ENCODE data around the gene CORO1C.

The CORO1C gene

DNA sequence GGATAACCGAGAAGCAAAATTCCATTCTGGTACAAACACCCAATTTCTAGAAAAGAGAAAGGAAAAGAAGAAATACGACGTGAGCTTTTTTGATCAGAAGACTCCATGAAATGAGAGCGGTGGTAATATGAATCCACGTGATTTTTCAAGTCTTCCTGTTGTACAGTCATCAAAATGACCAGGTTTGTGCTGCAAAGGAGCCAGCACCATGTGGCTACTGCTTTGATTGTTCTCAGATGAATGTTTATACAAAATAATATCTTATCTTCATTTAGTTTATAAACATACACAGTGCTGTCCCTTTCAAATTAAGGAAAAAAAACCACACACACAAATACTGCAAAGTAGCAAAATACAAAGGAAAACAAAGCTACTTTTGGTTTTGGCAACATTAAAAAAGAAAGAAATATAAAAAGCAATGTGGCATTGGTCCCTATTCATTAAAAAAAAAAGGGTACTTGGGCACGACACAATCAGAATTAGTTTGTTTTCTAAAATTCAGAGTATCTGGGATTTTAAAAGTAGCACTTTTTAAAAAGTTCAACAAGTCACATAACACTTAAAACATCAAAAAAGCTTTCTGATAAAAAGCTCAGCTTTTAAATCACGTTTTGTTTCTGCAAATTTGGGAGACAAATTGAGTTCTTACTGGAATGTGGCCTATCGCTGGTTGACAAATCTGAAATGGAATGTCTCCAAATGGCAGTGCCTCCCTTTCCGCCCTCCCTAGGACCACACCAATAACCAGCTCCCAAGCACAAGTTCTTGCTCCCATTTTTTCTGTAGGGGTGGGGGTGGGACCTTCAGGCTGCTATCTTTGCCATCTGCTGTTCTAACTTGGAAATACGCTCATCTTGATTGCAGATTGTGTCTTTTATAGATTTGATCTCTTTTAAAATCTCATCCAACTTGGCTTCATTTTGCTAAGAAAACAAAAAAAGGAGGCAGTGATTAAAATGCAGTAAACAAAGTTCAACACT lies 84.4 kb downstream of the CORO1C start:
- no peak for DNase-seq (ENCODE audit: low read depth)

DNA sequence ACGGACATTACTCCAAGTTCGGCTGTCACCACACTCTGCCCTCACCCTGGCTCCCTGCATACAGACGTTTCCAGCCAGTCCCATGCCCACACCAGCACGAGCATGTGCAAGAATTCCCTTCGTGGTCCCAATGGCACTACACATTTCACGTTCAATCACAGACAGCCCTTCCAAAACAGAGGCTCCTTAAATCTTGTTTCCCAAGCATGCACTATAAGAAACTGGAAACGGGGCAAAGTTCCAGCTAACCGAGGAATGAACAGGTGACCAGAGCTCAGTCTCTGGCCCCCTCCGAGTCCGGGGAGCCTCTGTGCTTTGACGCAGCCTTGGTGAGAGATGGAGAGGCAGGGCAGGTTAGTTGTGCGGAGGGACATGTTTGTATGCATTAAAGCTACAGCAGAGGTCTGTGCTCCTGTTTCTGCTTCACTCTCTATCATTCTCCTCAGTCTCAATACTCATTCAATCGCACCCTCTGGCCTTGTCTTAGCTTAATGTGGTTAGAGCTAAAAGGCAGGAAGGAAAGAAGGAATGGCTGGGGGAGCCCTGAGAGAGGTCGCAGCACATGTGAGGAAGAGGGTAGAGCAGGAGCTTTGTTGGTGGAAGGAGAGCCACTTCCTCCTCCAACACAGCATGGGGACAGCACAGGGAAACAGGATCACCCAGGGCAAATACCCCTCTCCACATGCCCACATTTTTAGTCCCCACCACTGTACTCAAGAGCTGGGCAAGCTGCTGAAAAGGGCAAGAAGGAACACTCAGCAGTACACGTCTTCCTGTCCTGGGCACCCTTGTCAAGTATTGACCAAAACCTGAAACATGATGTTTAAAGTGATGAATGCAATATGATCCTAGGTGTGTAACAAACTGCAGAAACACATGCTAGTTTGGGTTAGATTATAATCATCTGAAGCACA lies 85.4 kb downstream of the CORO1C start:
- DNase-seq (ENCODE audit: low read depth) = no peak

DNA sequence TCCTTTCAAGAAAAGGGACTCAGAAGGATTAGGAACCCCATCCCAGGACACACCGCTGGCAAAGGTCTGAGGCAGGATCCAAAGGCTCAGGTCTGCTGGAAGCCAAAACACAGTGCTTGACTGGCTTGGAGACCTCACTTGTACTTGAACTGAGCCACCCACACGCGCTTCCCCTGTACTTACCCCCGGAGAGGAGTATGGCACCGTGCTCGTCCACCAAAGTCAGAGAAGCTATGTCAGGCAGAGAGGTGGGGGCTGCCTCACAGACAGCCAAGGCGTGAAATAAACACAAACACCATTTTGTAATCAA lies 86.6 kb downstream of the CORO1C start:
- DNase-seq (ENCODE audit: low read depth) = no peak

DNA sequence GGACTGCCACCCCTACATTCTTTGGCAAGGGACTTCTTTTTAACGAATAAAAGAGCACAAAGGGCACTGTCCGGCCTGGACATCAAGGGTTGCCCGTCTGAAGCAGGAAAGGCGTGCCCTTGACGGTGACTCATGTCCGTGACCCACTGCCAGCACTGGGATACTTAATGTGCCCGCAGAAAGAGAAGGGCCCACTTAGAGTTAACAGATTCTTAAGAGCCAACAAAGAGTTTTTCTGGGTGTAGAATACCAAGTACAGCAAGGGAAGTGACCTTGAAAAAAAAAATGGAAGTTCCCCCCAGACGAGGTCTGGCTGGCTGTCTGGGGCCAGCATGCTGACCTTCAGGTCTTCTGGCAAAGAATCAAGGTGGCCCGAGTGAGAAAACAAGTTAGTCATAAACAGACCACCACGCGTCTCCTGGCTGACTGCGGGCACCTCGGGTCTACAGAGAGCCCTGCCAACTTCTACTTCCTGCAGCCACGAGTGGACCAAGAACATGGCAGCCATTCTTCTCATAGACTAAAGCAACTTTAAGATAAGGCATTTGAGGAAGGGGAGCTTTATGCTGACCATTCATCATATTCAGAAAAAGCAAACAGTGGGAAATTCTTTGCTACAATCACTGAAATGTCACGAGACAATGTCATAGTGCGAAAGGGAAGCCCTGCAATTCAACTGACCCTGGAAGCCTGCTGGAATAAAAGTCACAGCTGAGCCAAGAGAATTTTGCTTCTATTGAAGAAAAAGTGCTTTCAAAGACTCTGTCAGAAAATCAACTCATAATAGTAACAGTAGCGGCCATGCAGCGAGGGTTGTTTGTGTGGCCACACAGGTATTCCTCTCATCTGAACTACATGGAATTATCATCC lies 87.1 kb downstream of the CORO1C start:
- no peak for DNase-seq (ENCODE audit: low read depth)

DNA sequence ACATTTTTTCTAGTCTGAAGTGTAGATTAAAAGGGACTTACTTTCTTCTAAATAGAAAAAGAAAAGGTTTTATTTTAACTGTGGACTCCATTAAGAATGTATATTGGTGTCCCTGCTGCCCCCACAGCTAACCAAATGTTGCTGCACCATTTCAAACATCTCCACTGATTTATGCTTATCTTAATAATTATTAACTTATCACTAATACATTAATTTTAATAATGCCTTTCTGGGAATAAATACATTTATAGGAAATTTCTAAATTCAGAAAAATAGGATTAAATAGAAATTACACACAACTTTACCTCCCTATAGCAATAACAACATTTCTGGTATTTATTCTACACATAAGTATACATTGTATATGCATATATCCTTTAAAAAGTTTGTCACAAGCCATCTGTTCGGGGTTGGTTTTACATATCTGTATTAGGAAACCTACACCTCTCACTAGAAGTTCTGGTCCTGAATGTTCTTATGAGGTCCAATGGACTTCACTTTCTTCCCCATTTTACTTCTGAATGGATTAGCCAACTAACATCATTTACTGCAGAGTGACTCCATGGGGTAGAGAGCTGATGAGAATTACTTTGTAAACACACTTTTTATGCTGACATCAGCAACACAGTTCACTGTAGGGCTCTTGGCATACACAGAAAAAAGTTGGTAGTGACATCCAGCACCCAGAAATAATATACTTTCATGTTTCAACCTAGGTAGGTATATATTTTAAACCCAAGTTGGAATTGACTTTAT lies 88.2 kb downstream of the CORO1C start:
- no peak for DNase-seq (ENCODE audit: low read depth)

DNA sequence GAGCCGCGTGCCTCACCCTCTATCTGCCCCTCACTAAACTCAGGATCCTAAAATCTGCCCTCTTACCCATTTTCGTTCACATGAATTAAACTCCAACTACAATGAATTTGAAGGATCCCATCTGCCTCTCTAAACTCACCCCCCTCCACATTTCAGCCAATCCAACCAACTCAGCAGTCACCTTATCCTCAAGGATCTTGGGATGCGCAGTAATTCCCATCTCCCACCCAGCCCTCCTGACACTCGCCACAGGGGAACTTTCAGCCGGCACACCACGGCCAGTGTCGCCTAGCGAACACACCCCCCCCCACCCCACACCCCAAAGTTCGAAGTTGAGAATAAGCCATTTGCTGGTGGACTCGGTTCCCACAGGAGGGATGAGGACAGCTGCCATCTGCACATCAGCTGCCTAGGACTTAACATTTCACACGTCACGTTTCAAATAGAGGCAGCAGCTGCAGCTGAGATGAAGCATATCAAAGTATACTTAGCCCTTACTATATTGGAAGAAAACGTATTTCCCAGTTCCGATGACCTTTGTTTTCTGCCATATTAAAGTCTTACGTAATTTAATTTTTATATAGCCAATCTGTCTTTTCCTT lies 88.9 kb downstream of the CORO1C start:
- no peak for DNase-seq (ENCODE audit: low read depth)

DNA sequence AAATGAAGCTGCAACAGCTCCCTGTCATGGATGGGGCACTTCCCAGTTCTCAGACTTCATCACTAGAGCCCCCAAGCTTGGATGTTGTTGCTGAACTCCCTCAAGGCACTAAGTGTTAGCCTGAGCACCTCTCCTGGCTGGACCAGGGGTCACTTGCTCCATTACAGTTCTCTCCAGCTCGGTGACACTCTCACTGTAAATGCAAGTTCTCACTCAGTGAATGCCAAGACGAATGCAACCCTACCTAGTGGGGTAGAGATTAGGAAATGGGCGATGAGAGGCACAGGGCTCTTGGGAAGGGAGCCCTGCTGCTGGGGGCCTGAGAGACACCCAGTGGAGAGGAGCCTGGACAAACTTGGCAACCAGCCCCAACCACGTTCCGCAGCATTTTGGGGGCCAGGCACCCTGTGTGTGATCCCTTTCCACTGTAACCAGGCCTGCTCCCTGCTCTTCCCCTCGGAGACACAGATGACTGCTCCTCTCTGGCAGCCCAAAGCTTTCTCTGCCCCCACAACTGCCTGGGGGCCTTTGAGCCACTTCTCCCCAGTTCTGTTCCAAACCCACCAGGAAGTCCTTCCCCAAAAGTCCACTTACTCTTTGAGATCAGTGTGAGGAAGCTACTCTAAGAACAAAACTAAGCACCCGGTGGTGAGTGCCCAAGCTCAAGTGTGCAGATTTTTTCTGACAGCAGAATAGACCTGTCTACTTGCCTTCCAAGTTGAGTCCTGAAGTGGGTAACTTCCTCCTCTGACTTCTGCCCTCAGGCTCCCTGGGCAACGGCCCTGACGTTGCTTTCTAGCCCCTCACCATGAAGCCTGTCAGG lies 89.7 kb downstream of the CORO1C start:
- no peak for DNase-seq (ENCODE audit: low read depth)

DNA sequence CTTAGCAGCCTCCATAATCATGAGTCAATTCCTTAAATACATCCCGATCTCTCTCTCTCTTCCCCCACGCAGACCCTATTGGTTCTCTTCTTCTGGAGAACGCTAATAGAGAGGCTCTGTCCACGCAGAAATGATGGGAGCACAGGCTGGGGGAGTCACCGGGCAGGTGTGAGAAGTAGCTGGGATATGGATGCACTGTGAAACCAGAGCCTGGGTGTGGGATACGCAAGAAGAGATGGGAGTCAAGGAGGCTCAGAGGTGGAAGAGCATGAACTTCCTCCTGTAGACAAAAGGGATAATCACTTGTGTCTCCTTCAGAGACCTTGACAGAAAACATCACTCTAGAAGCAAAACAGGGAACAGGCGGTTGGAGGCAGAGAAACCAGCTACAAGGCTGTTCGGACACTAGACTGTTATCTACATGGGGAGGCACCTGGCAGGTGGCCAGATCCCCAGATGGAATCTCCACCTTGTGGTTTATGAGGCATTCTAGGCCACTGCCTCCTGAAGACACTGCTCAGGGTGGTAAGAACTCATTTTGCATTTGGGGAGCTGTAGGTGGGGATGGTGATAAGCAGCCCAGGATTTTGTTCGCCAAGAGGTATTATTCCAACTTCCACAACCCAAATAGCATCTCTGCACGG lies 90.4 kb downstream of the CORO1C start:
- no peak for DNase-seq (ENCODE audit: low read depth)

DNA sequence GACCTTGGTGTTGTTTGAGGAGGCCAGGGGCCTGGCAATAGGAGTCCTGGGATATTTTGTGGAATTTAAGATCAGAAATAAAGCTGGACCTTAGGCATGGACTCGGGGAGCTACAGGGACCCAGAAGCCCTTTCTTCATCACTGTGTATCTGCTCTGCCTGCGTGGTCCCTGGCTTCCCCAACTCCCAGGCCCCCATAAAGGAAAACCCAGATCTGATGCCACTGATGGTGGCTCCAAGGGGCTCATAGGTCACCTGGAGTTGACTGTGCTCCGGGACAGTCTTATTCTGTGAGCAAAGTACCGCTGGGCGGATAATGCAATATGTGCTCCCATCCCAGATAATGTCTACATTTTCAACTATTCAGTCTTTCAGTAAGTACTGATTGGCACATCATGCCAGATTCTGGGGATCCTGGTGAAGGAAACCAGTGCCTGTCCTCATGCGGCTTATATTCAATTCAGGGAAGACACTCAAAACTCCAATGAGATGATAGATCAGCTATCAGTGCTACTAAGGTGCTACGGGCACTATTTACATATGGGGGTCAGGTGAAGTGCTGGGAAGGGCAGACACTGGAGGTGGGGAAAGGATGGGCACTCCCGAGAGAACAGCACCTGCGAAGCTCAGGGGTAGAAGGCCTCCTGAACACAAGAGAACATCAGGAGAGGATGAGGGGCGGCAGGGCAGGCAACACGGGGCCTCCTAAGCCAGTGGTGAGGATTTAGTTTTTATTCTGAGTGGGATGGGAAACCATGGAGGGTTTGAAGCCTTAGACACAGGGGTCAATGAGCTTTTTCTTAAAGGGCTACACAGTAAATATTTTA lies 92.1 kb downstream of the CORO1C start:
- no peak for DNase-seq (ENCODE audit: low read depth)

DNA sequence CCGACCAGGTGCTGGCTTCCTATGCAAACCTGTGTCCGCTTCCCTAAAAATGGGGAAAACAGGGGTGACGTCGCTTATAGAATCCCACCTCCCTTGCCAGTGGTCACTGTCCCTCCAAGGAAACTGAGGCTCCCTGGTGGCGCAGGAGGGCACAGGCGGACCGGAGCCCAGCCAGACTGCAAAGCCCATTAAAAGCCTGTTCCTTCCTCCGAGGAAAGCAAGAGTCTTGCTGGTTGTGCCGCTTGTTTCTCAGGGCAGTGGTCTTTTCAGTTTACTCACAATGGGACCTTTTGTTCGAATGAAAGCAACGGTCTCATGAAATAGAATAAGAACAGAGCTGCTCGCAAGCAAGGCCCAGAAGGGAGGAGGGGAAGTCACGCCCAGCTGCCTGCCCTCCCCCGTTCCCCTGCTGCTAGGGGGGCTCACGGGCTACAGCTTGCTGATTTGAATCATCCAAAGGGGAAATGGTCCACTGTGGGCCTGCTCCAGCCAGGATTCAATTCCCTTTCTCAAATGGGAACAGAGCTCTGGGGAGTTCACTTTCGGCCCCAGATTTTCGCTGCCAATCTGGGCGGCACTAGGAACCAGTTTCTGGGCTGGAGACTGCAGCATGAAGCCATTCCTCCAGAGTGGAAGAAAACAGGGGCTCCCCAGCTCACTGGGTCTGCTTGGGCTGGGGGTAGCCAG lies 93.0 kb downstream of the CORO1C start:
- no peak for DNase-seq (ENCODE audit: low read depth)

DNA sequence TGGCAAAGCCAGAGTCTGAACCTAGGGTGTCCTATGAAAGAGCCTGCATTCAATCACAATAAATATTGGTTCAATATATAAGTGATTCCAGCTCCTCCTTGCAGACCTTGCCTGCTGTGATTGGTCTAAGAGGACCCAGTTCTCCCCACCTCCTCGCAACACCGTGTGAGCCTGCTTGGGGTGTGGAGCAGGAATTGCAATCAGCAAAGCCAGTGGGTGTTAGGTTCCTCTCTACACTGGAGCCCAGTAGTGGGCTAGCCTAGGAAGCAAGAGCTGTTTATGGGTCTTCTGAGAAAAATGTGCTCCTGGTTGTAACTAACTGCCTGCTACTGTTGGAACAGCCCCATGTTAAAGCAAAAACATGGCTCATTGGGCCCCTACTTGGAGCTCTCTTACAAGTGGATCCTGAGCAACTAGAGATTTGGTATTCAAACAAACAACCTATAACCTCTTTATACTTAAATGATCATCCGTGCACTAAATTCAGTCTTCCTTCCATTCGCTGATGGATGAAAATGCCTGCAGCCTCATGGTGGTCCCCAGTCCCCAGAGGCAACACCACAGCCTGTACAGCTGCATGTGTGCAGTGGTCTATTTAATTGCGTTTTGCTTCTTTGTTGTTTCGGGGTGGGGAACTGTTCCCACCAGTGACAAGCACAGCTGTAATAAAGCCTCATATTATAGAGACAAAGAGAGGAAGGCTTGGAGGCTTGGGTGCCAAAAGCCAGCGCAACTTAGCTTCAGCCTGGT lies 93.9 kb downstream of the CORO1C start:
- DNase-seq (ENCODE audit: low read depth) = no peak

DNA sequence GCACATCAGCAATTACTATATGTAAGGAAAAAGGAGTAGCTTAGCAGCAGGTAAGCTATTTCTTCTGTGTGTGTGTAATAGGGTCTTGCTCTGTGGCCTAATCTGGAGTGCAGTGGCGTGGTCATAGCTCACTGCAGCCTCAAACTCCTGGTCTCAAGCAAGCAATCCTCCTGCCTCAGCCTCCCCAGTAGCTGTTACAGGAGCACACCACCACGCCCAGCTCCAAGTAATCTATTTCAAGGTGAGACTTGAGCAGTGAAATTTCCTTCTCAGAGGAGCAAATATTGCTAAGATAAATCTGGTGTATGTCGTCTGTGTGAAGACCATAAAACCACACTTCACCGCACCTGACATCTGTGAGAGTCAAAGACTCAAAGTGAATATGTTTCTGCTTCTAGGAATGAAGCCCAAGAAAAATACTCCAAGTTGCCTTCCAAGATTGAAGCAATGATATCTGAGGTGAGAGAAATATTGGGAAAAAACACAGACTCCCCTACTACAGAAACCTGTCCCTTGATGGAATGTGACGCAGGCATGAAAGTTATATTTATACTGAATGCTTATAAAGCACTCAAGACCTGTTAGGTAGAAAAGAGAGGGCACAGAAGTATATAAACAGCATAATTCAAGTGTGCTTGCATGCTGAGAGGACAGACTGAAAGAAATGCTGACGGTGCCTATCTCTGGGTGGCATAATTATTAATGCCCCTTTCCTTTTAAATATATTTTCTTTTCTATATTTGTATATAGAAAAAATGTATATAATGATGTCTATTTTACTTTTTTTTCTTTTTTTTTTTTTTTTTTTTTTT lies 95.1 kb downstream of the CORO1C start:
- no peak for DNase-seq (ENCODE audit: low read depth)

DNA sequence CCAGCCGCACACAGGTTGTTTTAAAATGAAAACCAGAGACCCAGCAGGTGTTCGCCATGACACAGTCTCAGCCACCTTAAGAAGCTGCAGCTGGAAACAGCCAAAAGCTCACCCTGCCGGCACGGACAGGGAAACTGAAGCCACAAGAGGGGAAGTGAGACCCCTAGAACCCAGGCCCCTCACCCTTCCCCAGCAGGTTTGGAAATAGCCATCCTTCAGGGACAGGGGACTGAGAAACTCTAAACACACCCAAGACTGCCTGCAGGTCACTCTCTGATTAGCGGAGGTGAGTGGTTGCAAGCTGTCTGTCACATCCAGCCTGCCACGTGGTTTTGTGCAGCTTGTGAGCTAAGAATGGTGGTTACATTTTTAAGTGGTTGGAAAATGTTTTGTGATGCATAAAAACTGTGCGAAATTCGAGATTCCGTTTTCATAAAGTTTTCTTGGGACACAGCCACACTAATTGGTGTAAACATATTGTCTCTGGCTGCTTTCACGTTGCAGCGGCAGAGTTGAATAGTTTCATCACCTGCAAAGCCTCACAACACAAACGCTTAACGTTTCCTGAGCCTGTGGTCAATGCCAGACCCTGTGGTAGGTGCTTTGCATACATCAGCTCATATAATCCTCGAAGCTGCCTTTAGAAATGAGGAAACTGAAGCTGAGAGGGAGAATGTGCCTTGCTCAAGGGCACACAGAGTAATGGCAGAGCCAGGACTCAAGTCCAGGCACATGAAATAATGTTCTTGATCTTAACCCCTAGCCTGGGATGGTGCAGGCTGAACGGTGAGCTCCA lies 95.9 kb downstream of the CORO1C start:
- no peak for DNase-seq (ENCODE audit: low read depth)

DNA sequence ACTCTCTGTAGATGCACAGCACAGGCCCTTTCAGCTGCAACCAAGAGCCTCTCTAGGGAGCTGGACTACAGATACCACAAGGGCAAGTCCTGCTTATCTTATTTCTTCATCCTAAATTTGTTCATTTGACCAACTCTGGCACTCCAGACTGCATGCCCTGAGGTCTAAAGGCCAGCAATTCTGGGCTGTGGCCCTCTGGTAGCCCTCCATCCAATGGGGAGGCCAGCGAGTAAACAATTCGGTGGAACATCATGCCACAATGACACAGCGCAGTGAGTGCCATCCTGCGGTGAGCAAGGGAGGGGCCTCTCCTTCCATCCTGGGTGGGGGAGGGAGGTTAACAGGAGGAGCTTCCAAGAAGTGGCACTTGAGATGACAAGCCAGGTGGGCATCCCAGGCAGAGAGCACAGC lies 97.0 kb downstream of the CORO1C start:
- DNase-seq (ENCODE audit: low read depth) = no peak

DNA sequence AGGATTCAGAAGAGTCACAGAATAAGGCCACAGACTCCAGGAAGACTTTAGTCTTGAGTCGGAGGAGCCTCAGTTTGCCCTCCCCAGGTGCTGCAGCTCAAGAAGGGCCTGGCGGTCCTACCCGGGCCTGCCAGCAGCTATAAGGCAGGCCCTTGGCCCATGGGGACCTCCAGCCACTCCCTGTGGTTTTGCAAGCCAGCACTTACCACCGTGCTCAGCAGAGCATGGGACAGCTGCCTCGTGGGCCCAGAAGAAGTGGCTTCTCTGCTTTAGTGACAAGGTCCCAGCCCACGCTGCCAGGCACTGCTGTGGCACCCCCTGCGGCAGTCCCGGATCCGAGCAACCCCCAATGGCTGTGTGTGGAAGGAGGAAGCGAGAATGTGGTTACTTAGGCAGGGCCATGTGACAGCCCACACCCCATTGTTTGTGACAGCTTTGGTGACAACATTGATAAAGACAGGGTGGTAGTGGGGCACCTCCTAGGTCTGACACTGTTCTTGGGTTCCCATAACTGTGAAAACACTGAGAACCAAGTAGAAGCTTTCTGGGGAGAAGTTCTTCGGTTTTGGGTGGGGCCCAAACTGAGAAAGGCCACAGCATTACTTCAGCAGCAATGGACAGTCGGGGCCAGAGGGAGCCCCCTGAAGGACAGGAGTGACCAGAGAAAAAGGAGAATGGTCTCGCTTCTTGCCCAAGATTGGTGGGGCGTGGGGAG lies 97.6 kb downstream of the CORO1C start, which contains the start of gene SELPLG:
SELPLG (minus strand) TSS at position 361 of the 715 bp plus-strand sequence. CDS start 9,587 bp downstream, outside the sequence.
- no peak for DNase-seq (ENCODE audit: low read depth)

All from HS-5 (cell line).